H1 (cell line): ENCODE measurements around the gene ZBTB9. TPM values are rescaled to one million over a fixed set of nuclear protein-coding genes. Genes with fewer than 3 reads are reported as not detected.

Experiments
- CTCF ChIA-PET: fragments of 300-600 bp; sonication (Branson Sonifier 250); formaldehyde crosslinking; loops from one replicate; lab custom pipeline; 2021; ENCODE audit not compliant: partially characterized antibody; lab: Charles Lee
- POLR2A ChIA-PET: fragments of 300-600 bp; sonication (Branson Sonifier 250); formaldehyde crosslinking; loops from one replicate; lab custom pipeline; 2021; ENCODE audit warnings: inconsistent platforms; ENCODE audit not compliant: partially characterized antibody; lab: Charles Lee
- DNase-seq, 2 experiments: peaks; one replicate each; pipeline versions ENCODE4 v3.0.0 to v3.0.0-alpha.2; 2010 to 2022; ENCODE audit warnings: low spot score in 2 of 2, low read depth in 1 of 2, mixed read lengths in 1 of 2
- FAIRE-seq: peaks from 2 replicates; lab custom pipeline; 2011; peaks lifted over from hg19 to GRCh38; lab: Jason Lieb, UNC
- H2AFZ ChIP-seq: 2 replicates; pipeline ENCODE4 v1.8.1; 2012; ENCODE audit warnings: low read length, inconsistent platforms
- H2AK5ac ChIP-seq: 2 replicates; pipeline ENCODE4 v1.6.1; 2013; ENCODE audit warnings: low read depth, low read length
- H2BK120ac ChIP-seq: replicated peaks from 2 replicates; pipeline ENCODE3; 2013; ENCODE audit warnings: low read depth, low read length, inconsistent platforms
- H2BK12ac ChIP-seq: 2 replicates; pipeline ENCODE4 v1.6.1; 2013; ENCODE audit warnings: low read depth, low read length
- H2BK15ac ChIP-seq: 2 replicates; pipeline ENCODE4 v1.6.1; 2013; ENCODE audit warnings: low read length
- H2BK20ac ChIP-seq: 2 replicates; pipeline ENCODE4 v1.6.1; 2013; ENCODE audit warnings: low read length
- H2BK5ac ChIP-seq: 2 replicates; pipeline ENCODE4 v1.6.1; 2013; ENCODE audit warnings: low read depth, low read length
- H3K14ac ChIP-seq: 2 replicates; pipeline ENCODE4 v1.6.1; 2013; ENCODE audit warnings: inconsistent platforms; ENCODE audit not compliant: insufficient read length
- H3K18ac ChIP-seq: 2 replicates; pipeline ENCODE4 v1.6.1; 2013; ENCODE audit warnings: low read length; ENCODE audit errors: extremely low read depth
- H3K23ac ChIP-seq: 2 replicates; pipeline ENCODE4 v1.6.1; 2013; ENCODE audit warnings: inconsistent platforms; ENCODE audit not compliant: insufficient read length
- H3K23me2 ChIP-seq: 2 replicates; pipeline ENCODE4 v1.6.1; 2013; ENCODE audit warnings: low read depth, low read length
- H3K27ac ChIP-seq: 2 replicates; pipeline ENCODE4 v1.6.1; 2011; ENCODE audit warnings: low read depth, low read length, inconsistent platforms
- H3K27me3 ChIP-seq, 4 experiments: replicated peaks in 1 of 4; 1 replicate in 1 of 4; 2 replicates in 3 of 4; pipeline versions ENCODE4 v1.6.1 to v1.8.1; 2011 to 2013; ENCODE audit warnings: low read length in 3 of 4, mild to moderate bottlenecking in 3 of 4, inconsistent platforms in 2 of 4, mixed read lengths in 2 of 4, moderate library complexity in 1 of 4; ENCODE audit not compliant: control insufficient read depth in 3 of 4, insufficient read depth in 3 of 4; ENCODE audit errors: extremely low read depth in 1 of 4
- H3K36me3 ChIP-seq, 4 experiments: 2 replicates each; pipeline versions ENCODE4 v1.6.1 to v1.8.1; 2011 to 2013; ENCODE audit warnings: mild to moderate bottlenecking in 4 of 4, low read length in 3 of 4, moderate library complexity in 2 of 4, control low read depth in 1 of 4, inconsistent platforms in 1 of 4; ENCODE audit not compliant: insufficient read depth in 4 of 4, control insufficient read depth in 2 of 4
- H3K4ac ChIP-seq: replicated peaks from 2 replicates; pipeline ENCODE3; 2013; ENCODE audit warnings: low read length, low read depth, mixed read lengths, inconsistent platforms; ENCODE audit not compliant: insufficient read length
- H3K4me1 ChIP-seq, 4 experiments: replicated peaks in 1 of 4; 1 replicate in 1 of 4; 2 replicates in 3 of 4; pipeline versions ENCODE4 v1.6.1 to v1.8.1; 2011 to 2013; ENCODE audit warnings: low read length in 3 of 4, inconsistent platforms in 2 of 4, mixed read lengths in 1 of 4; ENCODE audit not compliant: insufficient read depth in 4 of 4, control insufficient read depth in 3 of 4
- H3K4me2 ChIP-seq, 2 experiments: 2 replicates each; pipeline versions ENCODE4 v1.6.1 to v1.8.1; 2011 to 2013; ENCODE audit warnings: low read depth in 2 of 2, low read length in 2 of 2, control low read depth in 1 of 2, inconsistent platforms in 1 of 2, mild to moderate bottlenecking in 1 of 2; ENCODE audit not compliant: insufficient read depth in 1 of 2
- H3K4me3 ChIP-seq, 4 experiments: fragments of 200-600, 300-600 bp in 1 of 4; sonication (generic), shearing (Covaris generic), sonication (Bioruptor Twin) in 1 of 4; 2 replicates each; pipeline versions ENCODE4 v1.5.1 to v1.8.1; 2011 to 2016; ENCODE audit warnings: low read length in 4 of 4, low read depth in 3 of 4, control low read depth in 2 of 4, inconsistent platforms in 2 of 4, mild to moderate bottlenecking in 2 of 4, mixed read lengths in 1 of 4, moderate library complexity in 1 of 4; ENCODE audit not compliant: insufficient read depth in 2 of 4; ENCODE audit errors: extremely low read depth in 1 of 4
- H3K56ac ChIP-seq: replicated peaks from 2 replicates; pipeline ENCODE3; 2013; ENCODE audit warnings: low read depth, mild to moderate bottlenecking, mixed read lengths, low read length, inconsistent platforms; ENCODE audit not compliant: insufficient read length
- H3K79me1 ChIP-seq: 2 replicates; pipeline ENCODE4 v1.6.1; 2013; ENCODE audit warnings: low read depth, low read length, control low read depth
- H3K79me2 ChIP-seq, 2 experiments: 2 replicates each; pipeline versions ENCODE4 v1.6.1 to v1.8.1; 2012 to 2013; ENCODE audit warnings: low read length in 2 of 2, mild to moderate bottlenecking in 2 of 2, inconsistent platforms in 1 of 2; ENCODE audit not compliant: insufficient read depth in 2 of 2, control insufficient read depth in 1 of 2
- H3K9ac ChIP-seq, 4 experiments: replicated peaks in 1 of 4; 1 replicate in 1 of 4; 2 replicates in 3 of 4; pipeline versions ENCODE4 v1.6.1 to v1.8.1; 2011 to 2013; ENCODE audit warnings: low read depth in 3 of 4, low read length in 3 of 4, control low read depth in 2 of 4, mild to moderate bottlenecking in 2 of 4, moderate library complexity in 2 of 4, inconsistent platforms in 1 of 4; ENCODE audit errors: extremely low read depth in 1 of 4
- H3K9me3 ChIP-seq, 2 experiments: 2 replicates each; pipeline versions ENCODE4 v1.6.1 to v1.8.1; 2012 to 2013; ENCODE audit warnings: mild to moderate bottlenecking in 2 of 2, moderate library complexity in 2 of 2, control low read depth in 1 of 2, inconsistent platforms in 1 of 2, low read depth in 1 of 2, low read length in 1 of 2, mixed read lengths in 1 of 2; ENCODE audit not compliant: insufficient read depth in 2 of 2
- H4K20me1 ChIP-seq, 2 experiments: replicated peaks in 1 of 2; 2 replicates each; pipeline versions ENCODE3 to v1.8.1; 2011 to 2013; ENCODE audit warnings: inconsistent platforms in 2 of 2, low read length in 2 of 2, mild to moderate bottlenecking in 1 of 2; ENCODE audit not compliant: insufficient read depth in 2 of 2, control insufficient read depth in 1 of 2
- H4K5ac ChIP-seq: 2 replicates; pipeline ENCODE4 v1.6.1; 2013; ENCODE audit warnings: low read length, low read depth, mixed read lengths, inconsistent platforms; ENCODE audit not compliant: insufficient read length
- H4K8ac ChIP-seq: 2 replicates; pipeline ENCODE4 v1.8.0; 2013; ENCODE audit warnings: mild to moderate bottlenecking, moderate library complexity, low read length, inconsistent platforms; ENCODE audit not compliant: insufficient read depth; ENCODE audit errors: extremely low read depth
- H4K91ac ChIP-seq: replicated peaks from 2 replicates; pipeline ENCODE3; 2013; ENCODE audit warnings: low read length, mixed read lengths, inconsistent platforms; ENCODE audit not compliant: insufficient read length
- BCL11A ChIP-seq, 2 experiments: IDR thresholded peaks; one replicate each; pipeline ENCODE4 v1.6.1; 2011; ENCODE audit warnings: low read depth in 2 of 2, low read length in 2 of 2, mild to moderate bottlenecking in 2 of 2
- CBX5 ChIP-seq: fragments of 300-800, 300-1000 bp; sonication (generic); IDR thresholded peaks from 2 replicates; pipeline ENCODE4 v1.7.1; 2016; ENCODE audit warnings: antibody characterized with exemption, low read length, low read depth
- GTF2F1 ChIP-seq: IDR thresholded peaks from 2 replicates; pipeline ENCODE4 v1.6.1; 2012; ENCODE audit warnings: low read depth, low read length, improper control_type of control experiment, borderline replicate concordance
- PHF8 ChIP-seq: fragments of 200-600 bp; sonication (generic); conservative IDR thresholded peaks from 2 replicates; pipeline ENCODE4 v1.7.1; 2012; ENCODE audit warnings: low read depth, mild to moderate bottlenecking, inconsistent platforms, low read length, moderate library complexity
- SP1 ChIP-seq: IDR thresholded peaks from 2 replicates; pipeline ENCODE4 v1.6.1; 2011; ENCODE audit warnings: low read depth, low read length
- SP2 ChIP-seq: IDR thresholded peaks from 2 replicates; pipeline ENCODE4 v1.6.1; 2012; ENCODE audit warnings: mild to moderate bottlenecking, low read length, inconsistent platforms
- SUZ12 ChIP-seq: fragments of 200-600 bp; sonication (generic); IDR thresholded peaks from 2 replicates; pipeline ENCODE4 v1.6.1; 2012; ENCODE audit warnings: mild to moderate bottlenecking, inconsistent platforms, low read length, moderate library complexity, mixed read lengths
- WGBS, 2 experiments: shearing (Covaris generic) in 1 of 2; methylation state at CpG; one replicate each; pipeline versions ENCODE4 v1.1.6 to v1.1.7; 2013 to 2015; ENCODE audit warnings: low lambda C conversion rate in 2 of 2, mixed read lengths in 2 of 2, inconsistent platforms in 1 of 2, low coverage in 1 of 2, missing lambda C conversion rate in 1 of 2; ENCODE audit not compliant: insufficient replicate concordance in 2 of 2, insufficient coverage in 1 of 2, insufficient read length in 1 of 2; ENCODE audit errors: extremely low coverage in 1 of 2, missing lambda C conversion rate in 1 of 2; 5-methylcytosine and 5-hydroxymethylcytosine counted together
- polyA plus RNA-seq, 7 experiments: library from polyadenylated mRNA; depleted of rRNA in 3 of 7; stranded (reverse) in 5 of 7; unstranded in 2 of 7; fragments of >200 nt in 5 of 7; fragments of 200-250 nt in 2 of 7; gene quantifications; 1 replicate in 5 of 7; 2 replicates in 1 of 7; 4 replicates in 1 of 7; pipeline versions ENCODE4 v1.2.1 to v1.2.3, GENCODE V29; 2011 to 2013; ENCODE audit warnings: missing spikeins in 2 of 7, mixed read lengths in 2 of 7
- total RNA-seq: library from RNA; stranded (reverse); fragmentation: NEBNext Ultra II Directional; extraction: Animal tissue kit (Norgen Biotek cat#: 25700); gene quantifications from 2 replicates; pipeline ENCODE4 v1.2.1, GENCODE V29; 2021

Gene ZBTB9
- total and polyA plus RNA-seq, 2 of the 8 experiments (the other 6 are each of a cell fraction or from before 2014, with no cell fraction given), result 16.9 to 20.2 TPM

DNA sequence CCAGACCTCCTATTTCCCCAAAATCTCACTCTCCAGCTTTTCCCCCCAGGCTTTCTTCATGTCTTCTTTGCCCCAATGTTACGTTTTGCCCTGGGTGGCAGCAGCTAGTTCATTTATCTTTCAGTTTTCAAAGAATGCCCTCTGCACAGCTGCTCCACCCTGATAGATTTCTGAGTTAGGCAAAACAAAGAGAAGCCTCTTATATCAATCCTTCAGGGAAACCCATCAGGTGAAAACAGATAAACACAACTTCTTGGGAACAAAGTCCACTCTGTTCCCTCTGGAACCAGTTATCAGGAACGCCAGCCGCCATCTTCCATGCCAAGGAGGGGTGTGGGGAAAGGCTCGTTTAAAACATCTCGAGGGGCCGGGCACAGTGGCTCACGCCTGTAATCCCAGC is 34.0 kb downstream of the ZBTB9 start:
- FAIRE-seq, result no peak

More for the DNA sequence above, 34.0 kb downstream of the ZBTB9 start:
- H3K4me2 ChIP-seq, result no peak overlapping the region
- H3K18ac ChIP-seq, result no peak overlapping the region
- DNase-seq, result no peak
- no peak overlapping the region for H4K91ac ChIP-seq
- no peak overlapping the region for H4K8ac ChIP-seq
- no peak overlapping the region for H3K4me3 ChIP-seq
- no peak overlapping the region for H3K27ac ChIP-seq
- no peak overlapping the region for H2BK20ac ChIP-seq
- no peaks in the 10 kb centered on the region for H4K20me1 ChIP-seq
- H3K56ac ChIP-seq, result no peak overlapping the region
- 92% methylated on average over 7 of the region's 7 CpGs; no CpG with 5 or more reads in 1 of the 2 experiments for WGBS, 2 experiments
- TF ChIP-seq SP2 (no peak), PHF8 (no peak), GTF2F1 (no peak), SP1 (no peak), BCL11A (IDR thresholded peaks at IDR 0.05; ENCODE audit: low read depth in 2 of 2, low read length in 2 of 2) (no peak), SUZ12 (no peak), CBX5 (no peak)
- no peaks in the 10 kb centered on the region for H3K23me2 ChIP-seq
- H2AK5ac ChIP-seq, result no peak overlapping the region
- H2BK5ac ChIP-seq, result no peak overlapping the region
- H3K79me1 ChIP-seq, result no peaks in the 10 kb centered on the region
- no peak overlapping the region for H3K23ac ChIP-seq
- H3K4ac ChIP-seq, result no peak overlapping the region
- H3K4me1 ChIP-seq, result peaks cover 0 to 3% (median 1%) of the 10 kb centered on the region in 4 experiments; a peak in 2 of 7 replicates
- no peak overlapping the region for H3K14ac ChIP-seq
- CTCF ChIA-PET, result no interaction called here
- no peak overlapping the region for H2BK120ac ChIP-seq
- no peak overlapping the region for H4K5ac ChIP-seq
- H2BK15ac ChIP-seq, result no peak overlapping the region
- POLR2A ChIA-PET, result no interaction called here
- no peaks in the 10 kb centered on the region for H3K27me3 ChIP-seq
- no peaks in the 10 kb centered on the region; a peak in 1 of 4 replicates for H3K9me3 ChIP-seq
- no peaks in the 10 kb centered on the region for H3K79me2 ChIP-seq
- H2BK12ac ChIP-seq, result no peak overlapping the region
- no peak overlapping the region for H2AFZ ChIP-seq
- no peak overlapping the region for H3K9ac ChIP-seq
- H3K36me3 ChIP-seq, result no peaks in the 10 kb centered on the region
